ENCODE data around the gene TC2N. TPM values are rescaled to one million over a fixed set of nuclear protein-coding genes. Genes with fewer than 3 reads are reported as not detected.

TC2N gene
- total and polyA plus RNA-seq, 4 donors = 0.62 to 6.4 (median 1.6) TPM

DNA sequence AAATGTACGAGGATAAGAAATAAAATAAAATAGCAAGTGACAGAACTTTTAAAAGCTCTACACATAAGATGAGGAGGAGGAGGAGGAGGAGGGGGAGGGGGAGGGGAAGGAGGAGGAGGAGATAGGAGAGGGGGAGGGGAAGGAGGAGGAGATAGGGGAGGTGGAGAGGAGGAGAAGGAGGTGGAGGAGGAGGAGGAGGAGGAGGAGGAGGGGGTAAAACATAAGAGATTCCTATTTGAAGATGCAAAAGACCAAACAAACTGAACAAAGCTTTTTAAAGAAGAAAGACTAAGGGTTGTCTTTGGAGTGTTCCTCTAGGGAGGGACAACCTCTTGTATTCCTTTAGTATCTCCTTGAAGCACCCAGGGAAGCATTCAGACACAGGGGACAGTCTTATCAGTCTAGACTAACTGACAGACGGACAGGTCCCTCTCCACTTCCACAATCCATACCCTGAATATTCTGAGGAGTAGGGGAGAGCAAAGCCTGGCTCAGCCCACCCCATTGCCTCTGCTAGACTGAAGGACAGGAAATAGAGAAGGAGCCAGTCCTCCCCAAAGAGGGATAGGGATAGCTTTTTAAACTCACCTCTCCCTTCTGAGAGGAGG lies 12.9 kb downstream of the TC2N start (continued):
- TF ChIP-seq, protein P1, sequence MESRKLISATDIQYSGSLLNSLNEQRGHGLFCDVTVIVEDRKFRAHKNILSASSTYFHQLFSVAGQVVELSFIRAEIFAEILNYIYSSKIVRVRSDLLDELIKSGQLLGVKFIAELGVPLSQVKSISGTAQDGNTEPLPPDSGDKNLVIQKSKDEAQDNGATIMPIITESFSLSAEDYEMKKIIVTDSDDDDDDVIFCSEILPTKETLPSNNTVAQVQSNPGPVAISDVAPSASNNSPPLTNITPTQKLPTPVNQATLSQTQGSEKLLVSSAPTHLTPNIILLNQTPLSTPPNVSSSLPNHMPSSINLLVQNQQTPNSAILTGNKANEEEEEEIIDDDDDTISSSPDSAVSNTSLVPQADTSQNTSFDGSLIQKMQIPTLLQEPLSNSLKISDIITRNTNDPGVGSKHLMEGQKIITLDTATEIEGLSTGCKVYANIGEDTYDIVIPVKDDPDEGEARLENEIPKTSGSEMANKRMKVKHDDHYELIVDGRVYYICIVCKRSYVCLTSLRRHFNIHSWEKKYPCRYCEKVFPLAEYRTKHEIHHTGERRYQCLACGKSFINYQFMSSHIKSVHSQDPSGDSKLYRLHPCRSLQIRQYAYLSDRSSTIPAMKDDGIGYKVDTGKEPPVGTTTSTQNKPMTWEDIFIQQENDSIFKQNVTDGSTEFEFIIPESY (IDR thresholded peaks at IDR 0.05) = no peak
- no peak for TF ChIP-seq RAD21 (IDR thresholded peaks at IDR 0.05)
- no peak for TF ChIP-seq YY1 (IDR thresholded peaks at IDR 0.05)
- TF ChIP-seq, protein P2, sequence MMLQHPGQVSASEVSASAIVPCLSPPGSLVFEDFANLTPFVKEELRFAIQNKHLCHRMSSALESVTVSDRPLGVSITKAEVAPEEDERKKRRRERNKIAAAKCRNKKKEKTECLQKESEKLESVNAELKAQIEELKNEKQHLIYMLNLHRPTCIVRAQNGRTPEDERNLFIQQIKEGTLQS (IDR thresholded peaks at IDR 0.05) = no peak
- no peak for TF ChIP-seq FOXA2 (IDR thresholded peaks at IDR 0.05)
- TF ChIP-seq GABPA (IDR thresholded peaks at IDR 0.05 in 1 of 2, conservative IDR thresholded peaks at IDR 0.05 in 1 of 2) = no peak

DNA sequence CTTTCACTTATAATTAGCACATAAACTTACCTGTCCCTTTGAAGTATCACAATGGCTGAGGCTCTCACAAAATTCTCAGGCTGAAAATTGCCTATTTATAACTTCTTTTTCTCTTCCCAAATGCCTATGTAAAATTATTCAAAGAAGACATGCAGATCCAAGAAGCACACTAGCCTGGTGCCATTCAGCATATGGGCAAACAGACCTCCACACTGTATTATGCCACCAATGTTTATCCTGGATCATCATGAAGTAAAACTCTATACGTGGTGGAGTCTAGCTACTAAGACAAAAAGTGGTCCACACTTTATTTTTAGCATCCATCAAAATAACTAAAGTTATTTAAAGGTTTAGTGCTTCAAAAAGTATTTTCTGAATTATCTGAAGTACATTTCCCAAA lies 15.8 kb downstream of the TC2N start:
- no peaks in the 10 kb centered on the region for H3K4me1 ChIP-seq (ENCODE audit: control insufficient read depth in 4 of 4, insufficient read depth in 4 of 4, low read length in 3 of 4)
- H3K27me3 ChIP-seq (ENCODE audit: control insufficient read depth in 4 of 4, insufficient read depth in 4 of 4, low read length in 3 of 4) = no peaks in the 10 kb centered on the region
- TF ChIP-seq, protein P2 (IDR thresholded peaks at IDR 0.05) = no peak
- TF ChIP-seq FOXA1 (IDR thresholded peaks at IDR 0.05) (no peak), HNF4A (conservative IDR thresholded peaks at IDR 0.05) (no peak), NR2F2 (IDR thresholded peaks at IDR 0.05) (no peak), YY1 (IDR thresholded peaks at IDR 0.05) (no peak)
- TF ChIP-seq, protein P1 (IDR thresholded peaks at IDR 0.05) = no peak
- TF ChIP-seq, protein P3, sequence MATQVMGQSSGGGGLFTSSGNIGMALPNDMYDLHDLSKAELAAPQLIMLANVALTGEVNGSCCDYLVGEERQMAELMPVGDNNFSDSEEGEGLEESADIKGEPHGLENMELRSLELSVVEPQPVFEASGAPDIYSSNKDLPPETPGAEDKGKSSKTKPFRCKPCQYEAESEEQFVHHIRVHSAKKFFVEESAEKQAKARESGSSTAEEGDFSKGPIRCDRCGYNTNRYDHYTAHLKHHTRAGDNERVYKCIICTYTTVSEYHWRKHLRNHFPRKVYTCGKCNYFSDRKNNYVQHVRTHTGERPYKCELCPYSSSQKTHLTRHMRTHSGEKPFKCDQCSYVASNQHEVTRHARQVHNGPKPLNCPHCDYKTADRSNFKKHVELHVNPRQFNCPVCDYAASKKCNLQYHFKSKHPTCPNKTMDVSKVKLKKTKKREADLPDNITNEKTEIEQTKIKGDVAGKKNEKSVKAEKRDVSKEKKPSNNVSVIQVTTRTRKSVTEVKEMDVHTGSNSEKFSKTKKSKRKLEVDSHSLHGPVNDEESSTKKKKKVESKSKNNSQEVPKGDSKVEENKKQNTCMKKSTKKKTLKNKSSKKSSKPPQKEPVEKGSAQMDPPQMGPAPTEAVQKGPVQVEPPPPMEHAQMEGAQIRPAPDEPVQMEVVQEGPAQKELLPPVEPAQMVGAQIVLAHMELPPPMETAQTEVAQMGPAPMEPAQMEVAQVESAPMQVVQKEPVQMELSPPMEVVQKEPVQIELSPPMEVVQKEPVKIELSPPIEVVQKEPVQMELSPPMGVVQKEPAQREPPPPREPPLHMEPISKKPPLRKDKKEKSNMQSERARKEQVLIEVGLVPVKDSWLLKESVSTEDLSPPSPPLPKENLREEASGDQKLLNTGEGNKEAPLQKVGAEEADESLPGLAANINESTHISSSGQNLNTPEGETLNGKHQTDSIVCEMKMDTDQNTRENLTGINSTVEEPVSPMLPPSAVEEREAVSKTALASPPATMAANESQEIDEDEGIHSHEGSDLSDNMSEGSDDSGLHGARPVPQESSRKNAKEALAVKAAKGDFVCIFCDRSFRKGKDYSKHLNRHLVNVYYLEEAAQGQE (IDR thresholded peaks at IDR 0.05) = no peak
- H3K27ac ChIP-seq (ENCODE audit: low read depth in 1 of 2, low read length in 2 of 2) = no peak overlapping the region
- H3K4me3 ChIP-seq (ENCODE audit: low read depth in 1 of 3, low read length in 3 of 3) = no peak overlapping the region
- H3K9me3 ChIP-seq (ENCODE audit: control insufficient read depth in 4 of 4, low read length in 3 of 4) = no peaks in the 10 kb centered on the region
- no peak overlapping the region for H3K9ac ChIP-seq (ENCODE audit: low read depth in 1 of 2, low read length in 2 of 2)
- 38% methylated on average over 1 of the region's 1 CpG for WGBS
- DNase-seq (ENCODE audit: low spot score) = no peak
- H3K36me3 ChIP-seq (ENCODE audit: control insufficient read depth in 4 of 4, insufficient read depth in 3 of 4, low read depth in 1 of 4, low read length in 3 of 4) = no peaks in the 10 kb centered on the region

DNA sequence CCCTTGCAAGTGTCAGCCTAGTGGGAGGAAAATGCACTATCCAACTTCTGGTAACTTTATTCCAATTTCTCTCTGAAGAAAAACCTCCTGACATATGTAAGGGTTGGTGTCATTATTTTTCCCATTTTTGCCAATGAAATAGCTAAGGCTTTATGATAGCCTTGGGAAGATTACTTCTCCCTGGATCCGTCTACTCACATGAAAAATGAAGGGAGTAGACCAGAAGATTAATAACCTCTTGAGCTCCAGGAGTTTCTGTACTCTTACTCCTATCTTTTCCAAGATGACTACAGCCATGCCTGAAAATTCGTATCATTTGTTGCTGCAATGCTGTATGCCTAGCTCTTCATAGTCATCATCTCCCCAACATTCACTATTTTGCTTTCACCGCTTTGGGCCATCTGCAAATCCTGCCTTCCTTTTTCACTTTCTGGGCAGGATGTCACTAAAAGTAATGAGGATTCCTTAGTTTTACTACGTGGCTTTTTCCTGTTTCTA lies 18.8 kb downstream of the TC2N start:
- no peak for DNase-seq (ENCODE audit: low spot score)
- Histone ChIP-seq H3K27me3 (ENCODE audit: control insufficient read depth in 4 of 4, insufficient read depth in 4 of 4, low read length in 3 of 4) (no peaks in the 10 kb centered on the region), H3K4me3 (ENCODE audit: low read depth in 1 of 3, low read length in 3 of 3) (no peak overlapping the region), H3K9me3 (ENCODE audit: control insufficient read depth in 4 of 4, low read length in 3 of 4) (no peaks in the 10 kb centered on the region), H3K4me1 (ENCODE audit: control insufficient read depth in 4 of 4, insufficient read depth in 4 of 4, low read length in 3 of 4) (no peaks in the 10 kb centered on the region), H3K27ac (ENCODE audit: low read depth in 1 of 2, low read length in 2 of 2) (no peak overlapping the region), H3K9ac (ENCODE audit: low read depth in 1 of 2, low read length in 2 of 2) (no peak overlapping the region), H3K36me3 (ENCODE audit: control insufficient read depth in 4 of 4, insufficient read depth in 3 of 4, low read depth in 1 of 4, low read length in 3 of 4) (no peaks in the 10 kb centered on the region)
- WGBS = 75% methylated on average over 4 of the region's 4 CpGs
- TF ChIP-seq, protein P4, sequence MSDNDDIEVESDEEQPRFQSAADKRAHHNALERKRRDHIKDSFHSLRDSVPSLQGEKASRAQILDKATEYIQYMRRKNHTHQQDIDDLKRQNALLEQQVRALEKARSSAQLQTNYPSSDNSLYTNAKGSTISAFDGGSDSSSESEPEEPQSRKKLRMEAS (IDR thresholded peaks at IDR 0.05) = no peak
- TF ChIP-seq SP1 (IDR thresholded peaks at IDR 0.05) = no peak
- no peak for TF ChIP-seq YY1 (IDR thresholded peaks at IDR 0.05)
- no peak for TF ChIP-seq GABPA (IDR thresholded peaks at IDR 0.05 in 1 of 2, conservative IDR thresholded peaks at IDR 0.05 in 1 of 2)
- TF ChIP-seq JUND (IDR thresholded peaks at IDR 0.05) = no peak
- no peak for TF ChIP-seq RAD21 (IDR thresholded peaks at IDR 0.05)
- no peak for TF ChIP-seq EGR1 (IDR thresholded peaks at IDR 0.05; ENCODE audit: low read depth in 2 of 2)
- no peak for TF ChIP-seq HNF4A (conservative IDR thresholded peaks at IDR 0.05)
- TF ChIP-seq, protein P5, sequence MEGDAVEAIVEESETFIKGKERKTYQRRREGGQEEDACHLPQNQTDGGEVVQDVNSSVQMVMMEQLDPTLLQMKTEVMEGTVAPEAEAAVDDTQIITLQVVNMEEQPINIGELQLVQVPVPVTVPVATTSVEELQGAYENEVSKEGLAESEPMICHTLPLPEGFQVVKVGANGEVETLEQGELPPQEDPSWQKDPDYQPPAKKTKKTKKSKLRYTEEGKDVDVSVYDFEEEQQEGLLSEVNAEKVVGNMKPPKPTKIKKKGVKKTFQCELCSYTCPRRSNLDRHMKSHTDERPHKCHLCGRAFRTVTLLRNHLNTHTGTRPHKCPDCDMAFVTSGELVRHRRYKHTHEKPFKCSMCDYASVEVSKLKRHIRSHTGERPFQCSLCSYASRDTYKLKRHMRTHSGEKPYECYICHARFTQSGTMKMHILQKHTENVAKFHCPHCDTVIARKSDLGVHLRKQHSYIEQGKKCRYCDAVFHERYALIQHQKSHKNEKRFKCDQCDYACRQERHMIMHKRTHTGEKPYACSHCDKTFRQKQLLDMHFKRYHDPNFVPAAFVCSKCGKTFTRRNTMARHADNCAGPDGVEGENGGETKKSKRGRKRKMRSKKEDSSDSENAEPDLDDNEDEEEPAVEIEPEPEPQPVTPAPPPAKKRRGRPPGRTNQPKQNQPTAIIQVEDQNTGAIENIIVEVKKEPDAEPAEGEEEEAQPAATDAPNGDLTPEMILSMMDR (IDR thresholded peaks at IDR 0.05; ENCODE audit: low read depth, low read length, missing input control) = no peak
- TF ChIP-seq, protein P1 (IDR thresholded peaks at IDR 0.05) = no peak
- TF ChIP-seq FOXA1 (IDR thresholded peaks at IDR 0.05) = no peak
- TF ChIP-seq HNF4G (IDR thresholded peaks at IDR 0.05) = no peak
